SK-N-SH treated with all-trans-retinoic acid at 6 μM for 48 hours (cell line): ENCODE measurements around the gene FGF4.

ENCODE experiments used
- ATAC-seq: fragments of 200-7000 bp; cut with Tn5 transposase; 3 replicates; pipeline ENCODE4 v1.9.1; 2020; ENCODE audit warnings: mild to moderate bottlenecking, moderate library complexity
- ARNTL ChIP-seq: fragments of 450-650 bp; formaldehyde crosslinking; IDR thresholded peaks from 2 replicates; pipeline ENCODE4 v1.5.0; 2020; ENCODE audit warnings: low read depth, mild to moderate bottlenecking, moderate library complexity, borderline replicate concordance
- BACH2 ChIP-seq: fragments of 250-450 bp; sonication (Bioruptor Pico); IDR thresholded peaks from 2 replicates; pipeline ENCODE4 v1.9.0; 2021; ENCODE audit warnings: mild to moderate bottlenecking, borderline replicate concordance
- CSDC2 ChIP-seq: fragments of 250-450 bp; sonication (Bioruptor Pico); IDR thresholded peaks from 2 replicates; pipeline ENCODE4 v1.5.0; 2020; ENCODE audit warnings: mild to moderate bottlenecking, moderate library complexity
- ESRRG ChIP-seq: fragments of 250-450 bp; sonication (Bioruptor Pico); IDR thresholded peaks from 2 replicates; pipeline ENCODE4 v1.6.1; 2021; ENCODE audit warnings: mild to moderate bottlenecking
- GLIS3 ChIP-seq: fragments of 250-450 bp; sonication (Bioruptor Pico); IDR thresholded peaks from 2 replicates; pipeline ENCODE4 v1.5.0; 2020; ENCODE audit warnings: mild to moderate bottlenecking, moderate library complexity
- ISL1 ChIP-seq: fragments of 250-450 bp; sonication (Bioruptor Pico); IDR thresholded peaks from 2 replicates; pipeline ENCODE4 v2.1.2; 2022; ENCODE audit warnings: mild to moderate bottlenecking, moderate library complexity
- OSR1 ChIP-seq: fragments of 250-450 bp; sonication (Bioruptor Pico); IDR thresholded peaks from 2 replicates; pipeline ENCODE4 v1.8.0; 2022; ENCODE audit warnings: moderate library complexity, mild to moderate bottlenecking, inconsistent platforms
- PPARA ChIP-seq: fragments of 250-450 bp; sonication (Bioruptor Pico); IDR thresholded peaks from 2 replicates; pipeline ENCODE4 v1.5.0; 2020; ENCODE audit warnings: mild to moderate bottlenecking, borderline replicate concordance
- SNAI2 ChIP-seq: fragments of 250-450 bp; sonication (Bioruptor Pico); IDR thresholded peaks from 2 replicates; pipeline ENCODE4 v1.5.0; 2020; ENCODE audit warnings: mild to moderate bottlenecking, moderate library complexity
- TCF4 ChIP-seq: fragments of 250-450 bp; sonication (Bioruptor Pico); IDR thresholded peaks from 2 replicates; pipeline ENCODE4 v1.8.0; 2021; ENCODE audit warnings: mild to moderate bottlenecking, moderate library complexity, borderline replicate concordance
- TOX ChIP-seq: fragments of 250-450 bp; sonication (Bioruptor Pico); IDR thresholded peaks from 2 replicates; pipeline ENCODE4 v1.8.0; 2021; ENCODE audit warnings: mild to moderate bottlenecking, moderate library complexity, borderline replicate concordance
- ZC3H10 ChIP-seq: fragments of 250-450 bp; sonication (Bioruptor Pico); IDR thresholded peaks from 2 replicates; pipeline ENCODE4 v1.5.1; 2021; ENCODE audit warnings: mild to moderate bottlenecking, moderate library complexity
- ZFP3 ChIP-seq: fragments of 250-450 bp; sonication (Bioruptor Pico); IDR thresholded peaks from 2 replicates; pipeline ENCODE4 v1.5.0; 2020; ENCODE audit warnings: mild to moderate bottlenecking, moderate library complexity
- ZNF565 ChIP-seq: fragments of 450-650 bp; formaldehyde crosslinking; conservative IDR thresholded peaks from 2 replicates; pipeline ENCODE4 v1.5.0; 2020; ENCODE audit warnings: low read depth, mild to moderate bottlenecking, moderate library complexity
- ZNF70 ChIP-seq: fragments of 450-650 bp; formaldehyde crosslinking; IDR thresholded peaks from 2 replicates; pipeline ENCODE4 v1.5.0; 2020; ENCODE audit warnings: mild to moderate bottlenecking, moderate library complexity
- ZNF8 ChIP-seq: fragments of 450-650 bp; formaldehyde crosslinking; IDR thresholded peaks from 2 replicates; pipeline ENCODE4 v1.5.0; 2020; ENCODE audit warnings: mild to moderate bottlenecking, moderate library complexity
- TF ChIP-seq, protein P1 (sequence below): fragments of 250-450 bp; sonication (Bioruptor Pico); IDR thresholded peaks from 2 replicates; pipeline ENCODE4 v1.5.0; 2020; ENCODE audit warnings: mild to moderate bottlenecking, moderate library complexity
- TF ChIP-seq, protein P2 (sequence below): fragments of 250-450 bp; sonication (Bioruptor Pico); IDR thresholded peaks from 2 replicates; pipeline ENCODE4 v1.5.1; 2020; ENCODE audit warnings: low read depth, mild to moderate bottlenecking, moderate library complexity
- TF ChIP-seq, protein P3 (sequence below): fragments of 250-450 bp; sonication (Bioruptor Pico); IDR thresholded peaks from 2 replicates; pipeline ENCODE4 v1.8.0; 2020; ENCODE audit warnings: mild to moderate bottlenecking, moderate library complexity, borderline replicate concordance

The FGF4 gene

DNA sequence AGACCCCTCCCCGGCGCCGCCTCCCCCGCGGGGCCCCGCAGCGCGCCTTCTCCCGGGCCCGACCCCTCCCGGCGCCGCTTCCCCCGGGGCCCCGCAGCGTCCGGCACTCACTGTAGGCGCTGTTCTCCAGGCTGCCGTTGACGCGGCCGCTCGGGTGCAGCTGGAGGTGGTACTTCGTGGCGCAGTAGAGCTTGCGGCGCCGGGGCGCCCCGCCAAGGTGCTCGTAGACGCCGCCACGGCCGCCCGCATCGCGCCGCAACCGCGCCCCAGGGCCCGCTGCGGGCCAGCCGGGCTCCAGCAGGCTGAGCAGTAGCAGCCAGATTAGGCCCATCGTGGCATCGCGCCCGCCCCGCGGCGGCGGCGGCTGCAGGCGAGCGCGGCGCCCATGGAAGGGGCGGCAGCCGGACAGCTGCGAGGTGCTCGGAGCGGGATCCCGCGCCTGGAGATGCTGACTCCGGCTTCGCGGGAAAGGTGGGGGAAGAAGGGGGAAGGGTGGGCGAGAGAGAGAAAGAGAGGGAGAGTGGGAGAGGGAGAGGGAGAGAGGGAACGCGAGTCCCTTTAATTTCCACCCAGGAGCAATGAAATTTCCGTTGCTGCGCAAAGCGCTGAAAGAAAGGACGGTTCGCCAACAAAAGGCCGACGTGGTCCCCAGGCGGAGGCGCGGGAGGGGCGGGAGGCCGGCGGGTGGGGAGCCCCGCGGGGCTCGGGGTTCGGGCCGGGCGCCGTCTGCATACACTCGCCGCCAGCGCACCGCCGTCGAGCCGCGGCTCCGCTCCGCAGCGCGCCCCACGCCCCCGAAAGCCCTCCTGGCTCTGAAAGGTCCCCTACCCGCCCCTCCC is 43.7 kb upstream of the FGF4 start, which contains the start of gene FGF3:
Gene FGF3 (minus strand): TSS at position 814 of the 839 bp plus-strand sequence. CDS start 483 bp downstream, at position 331.
- no peak for ATAC-seq

DNA sequence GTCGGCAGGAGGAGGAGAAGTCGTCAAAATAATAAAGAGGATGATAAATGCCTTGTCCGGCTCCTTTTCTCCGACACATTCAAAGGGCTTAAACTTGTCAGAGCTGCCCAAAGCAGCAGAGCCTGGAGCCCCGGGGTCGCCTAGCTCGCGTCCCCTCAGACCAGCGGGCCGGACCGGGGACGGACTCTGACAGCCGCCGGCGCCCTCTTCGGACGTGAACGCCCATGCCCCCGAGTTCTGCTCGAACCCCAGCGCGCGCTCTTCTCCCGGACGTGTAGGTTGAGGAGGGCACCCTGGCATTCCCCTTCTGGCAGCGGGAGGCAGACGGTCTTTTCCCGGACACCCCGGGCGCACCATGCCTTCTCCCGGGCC is 43.1 kb upstream of the FGF4 start:
- no peak for TF ChIP-seq ZFP3 (CRISPR knock-in tag)
- no peak for TF ChIP-seq SNAI2 (CRISPR knock-in tag)
- no peak for ATAC-seq

More for the DNA sequence above, 43.7 kb upstream of the FGF4 start, which contains the start of gene FGF3:
- TF ChIP-seq SNAI2 (CRISPR knock-in tag) (no peak), ZNF8 (CRISPR knock-in tag) (no peak), PPARA (no peak), ESRRG (no peak), BACH2 (CRISPR knock-in tag) (no peak), ZNF70 (CRISPR knock-in tag) (no peak), ZC3H10 (CRISPR knock-in tag) (no peak), CSDC2 (CRISPR knock-in tag) (no peak), TOX (CRISPR knock-in tag) (no peak), OSR1 (no peak), TCF4 (no peak), ARNTL (CRISPR knock-in tag) (no peak), ZFP3 (CRISPR knock-in tag) (no peak), ZNF565 (CRISPR knock-in tag) (no peak)
- TF ChIP-seq, protein P1, sequence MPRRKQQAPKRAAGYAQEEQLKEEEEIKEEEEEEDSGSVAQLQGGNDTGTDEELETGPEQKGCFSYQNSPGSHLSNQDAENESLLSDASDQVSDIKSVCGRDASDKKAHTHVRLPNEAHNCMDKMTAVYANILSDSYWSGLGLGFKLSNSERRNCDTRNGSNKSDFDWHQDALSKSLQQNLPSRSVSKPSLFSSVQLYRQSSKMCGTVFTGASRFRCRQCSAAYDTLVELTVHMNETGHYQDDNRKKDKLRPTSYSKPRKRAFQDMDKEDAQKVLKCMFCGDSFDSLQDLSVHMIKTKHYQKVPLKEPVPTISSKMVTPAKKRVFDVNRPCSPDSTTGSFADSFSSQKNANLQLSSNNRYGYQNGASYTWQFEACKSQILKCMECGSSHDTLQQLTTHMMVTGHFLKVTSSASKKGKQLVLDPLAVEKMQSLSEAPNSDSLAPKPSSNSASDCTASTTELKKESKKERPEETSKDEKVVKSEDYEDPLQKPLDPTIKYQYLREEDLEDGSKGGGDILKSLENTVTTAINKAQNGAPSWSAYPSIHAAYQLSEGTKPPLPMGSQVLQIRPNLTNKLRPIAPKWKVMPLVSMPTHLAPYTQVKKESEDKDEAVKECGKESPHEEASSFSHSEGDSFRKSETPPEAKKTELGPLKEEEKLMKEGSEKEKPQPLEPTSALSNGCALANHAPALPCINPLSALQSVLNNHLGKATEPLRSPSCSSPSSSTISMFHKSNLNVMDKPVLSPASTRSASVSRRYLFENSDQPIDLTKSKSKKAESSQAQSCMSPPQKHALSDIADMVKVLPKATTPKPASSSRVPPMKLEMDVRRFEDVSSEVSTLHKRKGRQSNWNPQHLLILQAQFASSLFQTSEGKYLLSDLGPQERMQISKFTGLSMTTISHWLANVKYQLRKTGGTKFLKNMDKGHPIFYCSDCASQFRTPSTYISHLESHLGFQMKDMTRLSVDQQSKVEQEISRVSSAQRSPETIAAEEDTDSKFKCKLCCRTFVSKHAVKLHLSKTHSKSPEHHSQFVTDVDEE (CRISPR knock-in tag): no peak

DNA sequence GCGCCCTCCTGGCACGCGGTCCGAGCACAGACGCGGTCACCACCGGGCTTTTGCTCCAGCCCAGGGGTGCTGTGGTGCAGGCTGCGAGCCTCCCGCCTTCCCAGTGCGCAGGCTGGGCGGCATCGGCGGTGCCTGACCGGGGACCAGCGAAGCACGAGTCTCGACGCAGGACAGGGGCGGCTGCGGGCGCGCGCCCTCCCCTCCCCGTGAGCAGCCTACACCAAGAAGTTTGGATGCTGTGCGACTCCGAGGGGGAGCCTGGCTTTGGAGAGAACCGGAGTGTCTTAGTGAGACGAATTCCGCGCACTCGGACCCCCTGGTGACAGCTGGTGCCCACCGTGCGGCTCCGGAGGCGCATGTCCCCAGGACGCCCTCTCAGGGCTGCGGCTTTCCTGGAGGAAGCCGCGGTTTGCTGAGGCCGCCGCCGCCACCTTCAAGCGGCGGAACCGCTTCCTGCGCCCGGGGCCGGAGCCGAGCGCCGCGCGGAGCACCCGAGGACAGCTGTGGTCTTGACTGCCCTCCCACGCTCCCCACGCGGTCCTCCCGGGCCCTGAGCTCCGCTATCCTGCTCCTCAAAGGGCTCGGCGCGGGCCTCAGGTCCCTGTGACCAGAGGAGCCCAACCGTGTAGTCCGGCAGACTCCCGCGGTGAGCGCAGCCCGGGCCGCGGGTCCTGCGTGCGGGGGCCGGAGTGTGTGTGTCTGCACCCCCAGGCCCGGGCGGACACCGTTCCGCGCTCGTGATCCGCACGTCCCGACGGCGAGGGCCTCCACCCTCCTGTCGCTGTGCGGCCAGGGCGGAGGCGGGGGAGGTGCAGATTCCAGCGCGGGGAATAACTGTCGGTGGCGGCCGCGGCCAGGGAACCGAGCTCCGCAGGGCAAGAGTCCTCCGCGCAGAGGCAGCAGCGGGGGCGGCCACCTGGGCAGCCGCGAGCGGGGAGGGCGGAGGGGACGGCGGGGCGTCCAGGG is 42.4 kb upstream of the FGF4 start:
- TF ChIP-seq ISL1 (CRISPR knock-in tag): no peak
- TF ChIP-seq TOX (CRISPR knock-in tag): no peak
- no peak for TF ChIP-seq ZNF8 (CRISPR knock-in tag)
- TF ChIP-seq, protein P1 (CRISPR knock-in tag): no peak
- no peak for TF ChIP-seq TCF4
- TF ChIP-seq, protein P2, sequence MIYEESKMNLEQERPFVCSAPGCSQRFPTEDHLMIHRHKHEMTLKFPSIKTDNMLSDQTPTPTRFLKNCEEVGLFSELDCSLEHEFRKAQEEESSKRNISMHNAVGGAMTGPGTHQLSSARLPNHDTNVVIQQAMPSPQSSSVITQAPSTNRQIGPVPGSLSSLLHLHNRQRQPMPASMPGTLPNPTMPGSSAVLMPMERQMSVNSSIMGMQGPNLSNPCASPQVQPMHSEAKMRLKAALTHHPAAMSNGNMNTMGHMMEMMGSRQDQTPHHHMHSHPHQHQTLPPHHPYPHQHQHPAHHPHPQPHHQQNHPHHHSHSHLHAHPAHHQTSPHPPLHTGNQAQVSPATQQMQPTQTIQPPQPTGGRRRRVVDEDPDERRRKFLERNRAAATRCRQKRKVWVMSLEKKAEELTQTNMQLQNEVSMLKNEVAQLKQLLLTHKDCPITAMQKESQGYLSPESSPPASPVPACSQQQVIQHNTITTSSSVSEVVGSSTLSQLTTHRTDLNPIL (CRISPR knock-in tag): no peak
- no peak for TF ChIP-seq GLIS3 (CRISPR knock-in tag)
- no peak for TF ChIP-seq ESRRG
- no peak for TF ChIP-seq PPARA
- no peak for TF ChIP-seq ZNF70 (CRISPR knock-in tag)
- TF ChIP-seq BACH2 (CRISPR knock-in tag): no peak
- TF ChIP-seq, protein P3, sequence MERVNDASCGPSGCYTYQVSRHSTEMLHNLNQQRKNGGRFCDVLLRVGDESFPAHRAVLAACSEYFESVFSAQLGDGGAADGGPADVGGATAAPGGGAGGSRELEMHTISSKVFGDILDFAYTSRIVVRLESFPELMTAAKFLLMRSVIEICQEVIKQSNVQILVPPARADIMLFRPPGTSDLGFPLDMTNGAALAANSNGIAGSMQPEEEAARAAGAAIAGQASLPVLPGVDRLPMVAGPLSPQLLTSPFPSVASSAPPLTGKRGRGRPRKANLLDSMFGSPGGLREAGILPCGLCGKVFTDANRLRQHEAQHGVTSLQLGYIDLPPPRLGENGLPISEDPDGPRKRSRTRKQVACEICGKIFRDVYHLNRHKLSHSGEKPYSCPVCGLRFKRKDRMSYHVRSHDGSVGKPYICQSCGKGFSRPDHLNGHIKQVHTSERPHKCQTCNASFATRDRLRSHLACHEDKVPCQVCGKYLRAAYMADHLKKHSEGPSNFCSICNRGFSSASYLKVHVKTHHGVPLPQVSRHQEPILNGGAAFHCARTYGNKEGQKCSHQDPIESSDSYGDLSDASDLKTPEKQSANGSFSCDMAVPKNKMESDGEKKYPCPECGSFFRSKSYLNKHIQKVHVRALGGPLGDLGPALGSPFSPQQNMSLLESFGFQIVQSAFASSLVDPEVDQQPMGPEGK (CRISPR knock-in tag): no peak
- TF ChIP-seq ZFP3 (CRISPR knock-in tag): no peak
- TF ChIP-seq, all 23 proteins: peak for 0
- peak; percentile 27; the same call in 2 of the 3 replicates for ATAC-seq
